Esophagus squamous epithelium (tissue), 4 donors: ENCODE measurements around the gene TAS2R14.

Source experiments
- CTCF ChIP-seq, 6 experiments: fragments of 450-650 bp in 4 of 6; fragments of 200-600 bp in 2 of 6; sonication (generic) in 2 of 6; IDR thresholded peaks; one replicate each; pipeline ENCODE4 v1.5.1; 2016 to 2019; ENCODE audit warnings: antibody characterized with exemption in 6 of 6, mild to moderate bottlenecking in 4 of 6, moderate library complexity in 4 of 6
- POLR2A ChIP-seq, 4 donors: fragments of 450-650 bp; IDR thresholded peaks; one replicate each; pipeline ENCODE4 v1.6.1; 2017; ENCODE audit warnings: antibody characterized with exemption in 4 of 4, mild to moderate bottlenecking in 4 of 4, moderate library complexity in 3 of 4

- TF ChIP-seq CTCF (IDR thresholded peaks at IDR 0.05) (no peak), POLR2A (IDR thresholded peaks at IDR 0.05) (no peak)
Measured at GRCh38 chr12:10904686-10905085, 34.4 kb downstream of the TAS2R14 start.
